H1 (cell line): Measurements from ENCODE around the gene TPRN. TPM values are rescaled to one million over a fixed set of nuclear protein-coding genes. Genes with fewer than 3 reads are reported as not detected.
A peak's percentile ranks its signal among the peaks of the same experiment; 100 is the strongest.

Experiments
- CTCF ChIA-PET: fragments of 300-600 bp; sonication (Branson Sonifier 250); formaldehyde crosslinking; loops from one replicate; lab custom pipeline; 2021; ENCODE audit not compliant: partially characterized antibody; lab: Charles Lee
- POLR2A ChIA-PET: fragments of 300-600 bp; sonication (Branson Sonifier 250); formaldehyde crosslinking; loops from one replicate; lab custom pipeline; 2021; ENCODE audit warnings: inconsistent platforms; ENCODE audit not compliant: partially characterized antibody; lab: Charles Lee
- DNase-seq, 2 experiments: peaks; one replicate each; pipeline versions ENCODE4 v3.0.0 to v3.0.0-alpha.2; 2010 to 2022; ENCODE audit warnings: low spot score in 2 of 2, low read depth in 1 of 2, mixed read lengths in 1 of 2
- FAIRE-seq: peaks from 2 replicates; lab custom pipeline; 2011; peaks lifted over from hg19 to GRCh38; lab: Jason Lieb, UNC
- H2AFZ ChIP-seq: 2 replicates; pipeline ENCODE4 v1.8.1; 2012; ENCODE audit warnings: low read length, inconsistent platforms
- H2AK5ac ChIP-seq: 2 replicates; pipeline ENCODE4 v1.6.1; 2013; ENCODE audit warnings: low read depth, low read length
- H2BK120ac ChIP-seq: replicated peaks from 2 replicates; pipeline ENCODE3; 2013; ENCODE audit warnings: low read depth, low read length, inconsistent platforms
- H2BK12ac ChIP-seq: 2 replicates; pipeline ENCODE4 v1.6.1; 2013; ENCODE audit warnings: low read depth, low read length
- H2BK15ac ChIP-seq: 2 replicates; pipeline ENCODE4 v1.6.1; 2013; ENCODE audit warnings: low read length
- H2BK20ac ChIP-seq: 2 replicates; pipeline ENCODE4 v1.6.1; 2013; ENCODE audit warnings: low read length
- H2BK5ac ChIP-seq: 2 replicates; pipeline ENCODE4 v1.6.1; 2013; ENCODE audit warnings: low read depth, low read length
- H3K14ac ChIP-seq: 2 replicates; pipeline ENCODE4 v1.6.1; 2013; ENCODE audit warnings: inconsistent platforms; ENCODE audit not compliant: insufficient read length
- H3K18ac ChIP-seq: 2 replicates; pipeline ENCODE4 v1.6.1; 2013; ENCODE audit warnings: low read length; ENCODE audit errors: extremely low read depth
- H3K23ac ChIP-seq: 2 replicates; pipeline ENCODE4 v1.6.1; 2013; ENCODE audit warnings: inconsistent platforms; ENCODE audit not compliant: insufficient read length
- H3K23me2 ChIP-seq: 2 replicates; pipeline ENCODE4 v1.6.1; 2013; ENCODE audit warnings: low read depth, low read length
- H3K27ac ChIP-seq: 2 replicates; pipeline ENCODE4 v1.6.1; 2011; ENCODE audit warnings: low read depth, low read length, inconsistent platforms
- H3K27me3 ChIP-seq, 4 experiments: replicated peaks in 1 of 4; 1 replicate in 1 of 4; 2 replicates in 3 of 4; pipeline versions ENCODE4 v1.6.1 to v1.8.1; 2011 to 2013; ENCODE audit warnings: low read length in 3 of 4, mild to moderate bottlenecking in 3 of 4, inconsistent platforms in 2 of 4, mixed read lengths in 2 of 4, moderate library complexity in 1 of 4; ENCODE audit not compliant: control insufficient read depth in 3 of 4, insufficient read depth in 3 of 4; ENCODE audit errors: extremely low read depth in 1 of 4
- H3K36me3 ChIP-seq, 4 experiments: 2 replicates each; pipeline versions ENCODE4 v1.6.1 to v1.8.1; 2011 to 2013; ENCODE audit warnings: mild to moderate bottlenecking in 4 of 4, low read length in 3 of 4, moderate library complexity in 2 of 4, control low read depth in 1 of 4, inconsistent platforms in 1 of 4; ENCODE audit not compliant: insufficient read depth in 4 of 4, control insufficient read depth in 2 of 4
- H3K4ac ChIP-seq: replicated peaks from 2 replicates; pipeline ENCODE3; 2013; ENCODE audit warnings: low read length, low read depth, mixed read lengths, inconsistent platforms; ENCODE audit not compliant: insufficient read length
- H3K4me1 ChIP-seq, 4 experiments: replicated peaks in 1 of 4; 1 replicate in 1 of 4; 2 replicates in 3 of 4; pipeline versions ENCODE4 v1.6.1 to v1.8.1; 2011 to 2013; ENCODE audit warnings: low read length in 3 of 4, inconsistent platforms in 2 of 4, mixed read lengths in 1 of 4; ENCODE audit not compliant: insufficient read depth in 4 of 4, control insufficient read depth in 3 of 4
- H3K4me2 ChIP-seq, 2 experiments: 2 replicates each; pipeline versions ENCODE4 v1.6.1 to v1.8.1; 2011 to 2013; ENCODE audit warnings: low read depth in 2 of 2, low read length in 2 of 2, control low read depth in 1 of 2, inconsistent platforms in 1 of 2, mild to moderate bottlenecking in 1 of 2; ENCODE audit not compliant: insufficient read depth in 1 of 2
- H3K4me3 ChIP-seq, 4 experiments: fragments of 200-600, 300-600 bp in 1 of 4; sonication (generic), shearing (Covaris generic), sonication (Bioruptor Twin) in 1 of 4; 2 replicates each; pipeline versions ENCODE4 v1.5.1 to v1.8.1; 2011 to 2016; ENCODE audit warnings: low read length in 4 of 4, low read depth in 3 of 4, control low read depth in 2 of 4, inconsistent platforms in 2 of 4, mild to moderate bottlenecking in 2 of 4, mixed read lengths in 1 of 4, moderate library complexity in 1 of 4; ENCODE audit not compliant: insufficient read depth in 2 of 4; ENCODE audit errors: extremely low read depth in 1 of 4
- H3K56ac ChIP-seq: replicated peaks from 2 replicates; pipeline ENCODE3; 2013; ENCODE audit warnings: low read depth, mild to moderate bottlenecking, mixed read lengths, low read length, inconsistent platforms; ENCODE audit not compliant: insufficient read length
- H3K79me1 ChIP-seq: 2 replicates; pipeline ENCODE4 v1.6.1; 2013; ENCODE audit warnings: low read depth, low read length, control low read depth
- H3K79me2 ChIP-seq, 2 experiments: 2 replicates each; pipeline versions ENCODE4 v1.6.1 to v1.8.1; 2012 to 2013; ENCODE audit warnings: low read length in 2 of 2, mild to moderate bottlenecking in 2 of 2, inconsistent platforms in 1 of 2; ENCODE audit not compliant: insufficient read depth in 2 of 2, control insufficient read depth in 1 of 2
- H3K9ac ChIP-seq, 4 experiments: replicated peaks in 1 of 4; 1 replicate in 1 of 4; 2 replicates in 3 of 4; pipeline versions ENCODE4 v1.6.1 to v1.8.1; 2011 to 2013; ENCODE audit warnings: low read depth in 3 of 4, low read length in 3 of 4, control low read depth in 2 of 4, mild to moderate bottlenecking in 2 of 4, moderate library complexity in 2 of 4, inconsistent platforms in 1 of 4; ENCODE audit errors: extremely low read depth in 1 of 4
- H3K9me3 ChIP-seq, 2 experiments: 2 replicates each; pipeline versions ENCODE4 v1.6.1 to v1.8.1; 2012 to 2013; ENCODE audit warnings: mild to moderate bottlenecking in 2 of 2, moderate library complexity in 2 of 2, control low read depth in 1 of 2, inconsistent platforms in 1 of 2, low read depth in 1 of 2, low read length in 1 of 2, mixed read lengths in 1 of 2; ENCODE audit not compliant: insufficient read depth in 2 of 2
- H4K20me1 ChIP-seq, 2 experiments: replicated peaks in 1 of 2; 2 replicates each; pipeline versions ENCODE3 to v1.8.1; 2011 to 2013; ENCODE audit warnings: inconsistent platforms in 2 of 2, low read length in 2 of 2, mild to moderate bottlenecking in 1 of 2; ENCODE audit not compliant: insufficient read depth in 2 of 2, control insufficient read depth in 1 of 2
- H4K5ac ChIP-seq: 2 replicates; pipeline ENCODE4 v1.6.1; 2013; ENCODE audit warnings: low read length, low read depth, mixed read lengths, inconsistent platforms; ENCODE audit not compliant: insufficient read length
- H4K8ac ChIP-seq: 2 replicates; pipeline ENCODE4 v1.8.0; 2013; ENCODE audit warnings: mild to moderate bottlenecking, moderate library complexity, low read length, inconsistent platforms; ENCODE audit not compliant: insufficient read depth; ENCODE audit errors: extremely low read depth
- H4K91ac ChIP-seq: replicated peaks from 2 replicates; pipeline ENCODE3; 2013; ENCODE audit warnings: low read length, mixed read lengths, inconsistent platforms; ENCODE audit not compliant: insufficient read length
- ASH2L ChIP-seq: fragments of 200-600, 300-600 bp; sonication (generic); IDR thresholded peaks from one replicate; pipeline ENCODE4 v1.7.1; 2017; ENCODE audit warnings: low read length
- CBX5 ChIP-seq: fragments of 300-800, 300-1000 bp; sonication (generic); IDR thresholded peaks from 2 replicates; pipeline ENCODE4 v1.7.1; 2016; ENCODE audit warnings: antibody characterized with exemption, low read length, low read depth
- FOSL1 ChIP-seq: IDR thresholded peaks from 2 replicates; pipeline ENCODE4 v1.6.1; 2011; ENCODE audit warnings: mild to moderate bottlenecking, low read depth, low read length, moderate library complexity; ENCODE audit not compliant: insufficient read depth
- GABPA ChIP-seq: IDR thresholded peaks from 2 replicates; pipeline ENCODE4 v1.6.1; 2011; ENCODE audit warnings: mild to moderate bottlenecking, low read length, moderate library complexity, borderline replicate concordance; ENCODE audit not compliant: insufficient read depth
- JUND ChIP-seq: IDR thresholded peaks from 2 replicates; pipeline ENCODE4 v1.6.1; 2011; ENCODE audit warnings: mild to moderate bottlenecking, improper control_type of control experiment, low read length
- KDM5A ChIP-seq: fragments of 200-600 bp; IDR thresholded peaks from 2 replicates; pipeline ENCODE4 v1.7.1; 2012; ENCODE audit warnings: mild to moderate bottlenecking, low read length, inconsistent platforms, mixed read lengths
- RBBP5 ChIP-seq: IDR thresholded peaks from 2 replicates; pipeline ENCODE4 v1.7.1; 2012; ENCODE audit warnings: low read depth, mild to moderate bottlenecking, inconsistent platforms, low read length, moderate library complexity, borderline replicate concordance
- SIX5 ChIP-seq: IDR thresholded peaks from 2 replicates; pipeline ENCODE4 v1.6.1; 2011; ENCODE audit warnings: mild to moderate bottlenecking, low read depth, low read length
- SP1 ChIP-seq: IDR thresholded peaks from 2 replicates; pipeline ENCODE4 v1.6.1; 2011; ENCODE audit warnings: low read depth, low read length
- WGBS, 2 experiments: shearing (Covaris generic) in 1 of 2; methylation state at CpG; one replicate each; pipeline versions ENCODE4 v1.1.6 to v1.1.7; 2013 to 2015; ENCODE audit warnings: low lambda C conversion rate in 2 of 2, mixed read lengths in 2 of 2, inconsistent platforms in 1 of 2, low coverage in 1 of 2, missing lambda C conversion rate in 1 of 2; ENCODE audit not compliant: insufficient replicate concordance in 2 of 2, insufficient coverage in 1 of 2, insufficient read length in 1 of 2; ENCODE audit errors: extremely low coverage in 1 of 2, missing lambda C conversion rate in 1 of 2; 5-methylcytosine and 5-hydroxymethylcytosine counted together
- polyA plus RNA-seq, 7 experiments: library from polyadenylated mRNA; depleted of rRNA in 3 of 7; stranded (reverse) in 5 of 7; unstranded in 2 of 7; fragments of >200 nt in 5 of 7; fragments of 200-250 nt in 2 of 7; gene quantifications; 1 replicate in 5 of 7; 2 replicates in 1 of 7; 4 replicates in 1 of 7; pipeline versions ENCODE4 v1.2.1 to v1.2.3, GENCODE V29; 2011 to 2013; ENCODE audit warnings: missing spikeins in 2 of 7, mixed read lengths in 2 of 7
- total RNA-seq: library from RNA; stranded (reverse); fragmentation: NEBNext Ultra II Directional; extraction: Animal tissue kit (Norgen Biotek cat#: 25700); gene quantifications from 2 replicates; pipeline ENCODE4 v1.2.1, GENCODE V29; 2021
- TF ChIP-seq, protein P1 (sequence below): IDR thresholded peaks from 2 replicates; pipeline ENCODE4 v1.6.1; 2011; ENCODE audit warnings: low read depth, mild to moderate bottlenecking, low read length; ENCODE audit not compliant: insufficient read depth

TPRN gene
- total and polyA plus RNA-seq, 2 of the 8 experiments (the other 6 are each of a cell fraction or from before 2014, with no cell fraction given), result 9.7 to 23.2 TPM

DNA sequence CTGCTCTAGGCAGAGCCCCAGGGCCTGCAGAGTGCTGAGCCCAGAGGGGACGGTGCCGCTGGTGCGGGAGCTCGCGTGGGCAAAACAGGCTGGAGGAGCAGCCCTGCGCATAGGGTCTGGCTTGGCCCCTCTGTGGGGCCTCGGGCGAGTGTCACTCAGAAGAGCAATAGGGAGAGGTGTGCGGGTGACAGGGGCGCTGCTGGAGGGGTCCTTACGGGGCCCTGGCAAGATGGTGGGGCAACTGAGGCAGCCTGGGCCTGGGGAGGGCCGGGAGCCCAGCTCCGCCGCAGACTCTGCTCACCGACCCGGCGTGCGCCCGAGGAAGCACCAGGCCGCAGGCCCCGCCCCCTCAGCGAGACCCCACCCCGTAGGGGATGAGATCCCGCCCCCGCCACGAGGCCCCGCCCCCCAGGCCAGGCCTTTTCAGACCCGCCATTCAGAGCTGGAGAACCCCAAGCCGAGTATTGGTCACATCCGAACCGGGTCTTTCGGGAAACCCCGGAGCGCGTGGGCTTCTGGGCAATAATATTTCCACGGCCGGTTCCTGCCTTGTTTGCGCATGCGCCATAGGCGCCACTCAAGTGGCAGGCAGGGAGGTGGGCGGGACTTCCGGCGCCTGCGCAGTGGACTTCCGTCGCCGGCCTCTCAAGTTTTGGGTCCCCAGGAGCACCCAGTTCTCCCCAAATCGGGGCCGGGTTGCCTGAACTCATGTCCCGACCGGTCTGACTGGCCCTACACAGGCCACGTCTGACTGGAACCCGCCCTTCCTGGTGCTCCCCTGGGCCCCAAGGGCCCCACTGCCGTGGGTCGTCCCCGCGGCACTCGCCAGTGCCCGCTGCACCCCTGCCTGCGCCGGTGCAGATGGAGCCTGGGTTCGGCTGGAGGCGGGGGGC, 22.8 kb upstream of the TPRN start:
- Histone ChIP-seq H2BK12ac (no peak overlapping the region), H3K79me2 (no peaks in the 10 kb centered on the region), H2BK15ac (0 out of 2 replicates have a peak overlapping the region, but pooled peaks have one; percentile 61), H3K9me3 (no peaks in the 10 kb centered on the region), H3K18ac (peak overlapping the region; percentile 83; the same call in 1 of the 2 replicates), H4K5ac (peak overlapping the region; percentile 88), H2BK5ac (peak overlapping the region; percentile 49; the same call in 1 of the 2 replicates), H4K20me1 (peaks cover 0 to 4% of the 10 kb centered on the region in 2 experiments), H3K4me3 (peak overlapping the region; percentile 67 to 92 (median 79)), H3K27ac (no peak overlapping the region), H3K14ac (no peak overlapping the region), H3K4ac (no peak overlapping the region), H3K4me1 (peaks cover 0 to 20% (median 10%) of the 10 kb centered on the region in 4 experiments; a peak in 5 of 7 replicates), H4K8ac (peak overlapping the region; percentile 82), H3K36me3 (no peaks in the 10 kb centered on the region; a peak in 1 of 8 replicates), H3K27me3 (no peaks in the 10 kb centered on the region; a peak in 2 of 7 replicates), H4K91ac (no peak overlapping the region), H3K23ac (no peak overlapping the region), H3K4me2 (peak overlapping the region; percentile 77 to 95), H2AFZ (no peak overlapping the region), H3K79me1 (no peaks in the 10 kb centered on the region), H3K56ac (peak overlapping the region; percentile 92), H3K23me2 (peaks cover 18% of the 10 kb centered on the region; the same call in 1 of the 2 replicates), H3K9ac (peak overlapping the region in 3 of 4 experiments; percentile 55 to 82 (median 58); a peak in 5 of 7 replicates), H2AK5ac (peak overlapping the region; percentile 26; the same call in 1 of the 2 replicates), H2BK20ac (no peak overlapping the region), H2BK120ac (no peak overlapping the region)
- CTCF ChIA-PET, result interaction anchor here (0.6 to 20.2 kb wide), 17 partner anchors 10 to 1404 kb away, joined by 3 to 204 read pairs (median 4); partner anchors contain the start of genes ANAPC2, SSNA1, TPRN and TUBB4B
- 2% methylated on average over 36 of the region's 63 CpGs; no CpG with 5 or more reads in 1 of the 2 experiments for WGBS, 2 experiments
- peak; percentile 96 to 99 for DNase-seq
- POLR2A ChIA-PET, result interaction anchor here (0.6 to 69.9 kb wide), 15 partner anchors 9 to 110 kb away, joined by 3 to 1462 read pairs (median 3); partner anchors contain the start of genes ANAPC2, NDOR1, NELFB and SSNA1
- FAIRE-seq, result peak; percentile 36
- TF ChIP-seq GABPA, result peak; percentile 96
- TF ChIP-seq KDM5A, result peak; percentile 30; the same call in 1 of the 2 replicates
- no peak for TF ChIP-seq SIX5
- TF ChIP-seq JUND, result no peak; the same call in 1 of the 2 replicates
- TF ChIP-seq, protein P1, sequence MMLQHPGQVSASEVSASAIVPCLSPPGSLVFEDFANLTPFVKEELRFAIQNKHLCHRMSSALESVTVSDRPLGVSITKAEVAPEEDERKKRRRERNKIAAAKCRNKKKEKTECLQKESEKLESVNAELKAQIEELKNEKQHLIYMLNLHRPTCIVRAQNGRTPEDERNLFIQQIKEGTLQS, result no peak
- no peak for TF ChIP-seq RBBP5
- TF ChIP-seq CBX5, result no peak
- TF ChIP-seq ASH2L, result peak; percentile 21
- peak; percentile 93 for TF ChIP-seq SP1
- TF ChIP-seq FOSL1, result no peak
